GM13977 (cell line): Measurements from ENCODE around the gene RNF11.

Experiments
- DNase-seq: peaks from one replicate; pipeline ENCODE4 v3.0.0; 2012; ENCODE audit warnings: low spot score
- in situ Hi-C: fragments of 300-500 bp; cut with MboI; formaldehyde crosslinking; loops from one replicate; pipeline ENCODE4 v1.12.0; 2022; ENCODE audit warnings: low sequenced_read_pairs, low pct_unique_long_range_greater_than_20kb, mixed read lengths, inconsistent platforms; ENCODE audit not compliant: unreplicated experiment
- TF ChIP-seq, protein P1 (sequence below): IDR thresholded peaks from 2 replicates; pipeline ENCODE4 v1.5.1; 2012; ENCODE audit warnings: mild to moderate bottlenecking, control low read depth; ENCODE audit not compliant: insufficient read depth; ENCODE audit errors: extremely low read depth, missing control alignments

Gene RNF11

GRCh38 chr1:51316113-51316845 lies 80.2 kb downstream of the RNF11 start:
- in situ Hi-C loops = no loop called here
- DNase-seq = no peak
- TF ChIP-seq, protein P1, sequence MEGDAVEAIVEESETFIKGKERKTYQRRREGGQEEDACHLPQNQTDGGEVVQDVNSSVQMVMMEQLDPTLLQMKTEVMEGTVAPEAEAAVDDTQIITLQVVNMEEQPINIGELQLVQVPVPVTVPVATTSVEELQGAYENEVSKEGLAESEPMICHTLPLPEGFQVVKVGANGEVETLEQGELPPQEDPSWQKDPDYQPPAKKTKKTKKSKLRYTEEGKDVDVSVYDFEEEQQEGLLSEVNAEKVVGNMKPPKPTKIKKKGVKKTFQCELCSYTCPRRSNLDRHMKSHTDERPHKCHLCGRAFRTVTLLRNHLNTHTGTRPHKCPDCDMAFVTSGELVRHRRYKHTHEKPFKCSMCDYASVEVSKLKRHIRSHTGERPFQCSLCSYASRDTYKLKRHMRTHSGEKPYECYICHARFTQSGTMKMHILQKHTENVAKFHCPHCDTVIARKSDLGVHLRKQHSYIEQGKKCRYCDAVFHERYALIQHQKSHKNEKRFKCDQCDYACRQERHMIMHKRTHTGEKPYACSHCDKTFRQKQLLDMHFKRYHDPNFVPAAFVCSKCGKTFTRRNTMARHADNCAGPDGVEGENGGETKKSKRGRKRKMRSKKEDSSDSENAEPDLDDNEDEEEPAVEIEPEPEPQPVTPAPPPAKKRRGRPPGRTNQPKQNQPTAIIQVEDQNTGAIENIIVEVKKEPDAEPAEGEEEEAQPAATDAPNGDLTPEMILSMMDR = no peak

DNA sequence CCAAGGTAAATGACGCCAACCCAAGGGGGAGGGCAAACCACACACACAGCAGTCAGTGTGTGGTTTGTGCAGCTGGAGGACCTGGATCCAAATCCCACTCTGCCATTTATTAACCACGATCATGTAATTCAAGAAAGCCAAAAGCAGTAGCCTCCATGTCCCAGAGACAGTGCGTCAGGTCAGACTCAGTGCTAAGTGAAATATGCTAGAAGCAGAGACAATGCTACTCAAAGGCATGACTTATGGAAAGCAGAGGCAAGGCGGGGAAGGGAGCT lies 80.7 kb downstream of the RNF11 start:
- in situ Hi-C loops = no loop called here
- TF ChIP-seq, protein P1 = no peak
- DNase-seq = no peak

DNA sequence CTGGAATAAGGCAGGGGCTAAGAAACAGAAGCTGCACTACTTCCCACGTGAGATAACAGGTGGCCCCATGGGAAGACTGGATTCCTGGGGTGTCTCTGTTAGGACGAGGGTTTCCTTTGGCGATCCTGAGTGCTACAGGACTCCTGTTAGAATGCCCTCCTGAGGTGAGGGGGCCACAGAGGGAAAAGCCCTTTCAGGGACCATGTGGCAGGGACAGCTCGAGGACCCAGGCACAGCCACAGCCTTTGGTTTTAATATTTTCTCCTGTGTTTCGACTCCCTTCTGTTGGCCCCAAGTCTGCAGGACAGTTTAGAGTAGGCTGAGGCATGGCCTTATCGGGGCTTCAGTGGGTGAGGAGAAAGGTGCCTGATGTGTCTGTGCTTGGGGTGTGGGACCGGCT lies 81.7 kb downstream of the RNF11 start:
- in situ Hi-C loops = no loop called here
- DNase-seq = no peak
- TF ChIP-seq, protein P1 = no peak

DNA sequence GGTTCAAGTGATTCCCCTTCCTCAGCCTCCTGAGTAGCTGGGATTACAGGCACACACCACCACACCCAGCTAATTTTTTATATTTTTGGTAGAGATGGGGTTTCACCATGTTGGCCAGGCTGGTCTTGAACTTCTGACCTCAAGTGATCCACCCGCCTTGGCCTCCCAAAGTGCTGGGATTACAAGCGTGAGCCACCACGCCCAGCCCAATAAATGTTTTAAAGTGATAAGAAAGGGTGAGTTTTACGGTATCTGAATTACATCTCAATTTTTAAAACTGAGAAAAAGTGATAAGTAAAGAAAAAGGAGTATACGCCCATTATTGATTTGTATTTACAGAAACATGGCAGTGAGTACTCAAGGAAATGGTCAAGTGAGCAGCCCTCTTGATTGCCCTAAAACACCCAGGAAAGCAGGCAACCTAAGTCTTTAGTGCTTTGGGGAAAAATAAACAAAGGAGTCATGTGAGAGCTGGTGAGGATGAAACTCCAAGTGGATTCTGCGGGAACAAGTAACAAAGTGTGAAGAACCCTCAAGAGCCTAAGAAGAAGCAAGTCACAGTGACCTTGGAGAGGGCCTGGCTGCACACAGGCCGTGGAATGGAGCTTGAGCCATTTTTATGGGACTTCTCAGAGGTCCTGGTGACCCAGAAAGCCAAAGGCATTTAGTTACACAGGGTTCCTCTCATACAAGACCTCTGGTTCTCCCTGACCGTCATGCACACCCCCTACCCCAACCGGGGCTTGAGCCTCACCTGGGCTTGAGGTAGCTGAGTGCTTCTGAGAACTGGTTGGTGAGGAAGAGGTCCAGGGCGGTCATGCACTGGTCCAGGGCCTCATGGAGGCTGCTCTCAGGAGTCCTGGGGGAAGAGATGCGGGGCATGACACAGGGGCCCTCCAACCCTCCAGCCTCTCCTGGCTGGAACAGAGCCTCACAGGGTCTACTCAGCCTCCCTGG lies 85.2 kb downstream of the RNF11 start:
- in situ Hi-C loops = no loop called here
- TF ChIP-seq, protein P1 = no peak
- no peak for DNase-seq

DNA sequence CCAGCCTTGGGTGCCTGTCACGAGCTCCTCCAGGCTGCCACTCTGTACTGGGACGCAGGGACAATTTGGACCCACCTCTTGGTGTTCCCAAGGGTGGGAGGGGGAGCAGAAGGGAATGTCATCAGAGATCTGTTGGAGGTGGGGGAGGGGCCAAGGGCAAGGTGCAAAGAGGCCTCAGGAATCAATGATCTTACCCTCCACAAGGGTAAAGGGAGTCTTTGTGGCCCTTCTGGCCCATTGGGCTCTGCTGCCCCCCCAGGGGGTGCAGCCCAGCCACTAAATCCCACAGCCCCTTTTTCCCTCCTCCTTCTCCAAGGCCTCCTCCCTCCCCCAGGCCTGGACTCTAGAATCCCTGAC lies 85.8 kb downstream of the RNF11 start:
- in situ Hi-C loops = no loop called here
- TF ChIP-seq, protein P1 = no peak
- no peak for DNase-seq

GRCh38 chr1:51322417-51323101 lies 86.5 kb downstream of the RNF11 start:
- DNase-seq = no peak
- in situ Hi-C loops = no loop called here
- TF ChIP-seq, protein P1 = no peak
